GM21619 (cell line): ENCODE data around the gene FCGR3B.
"Not testable (repeated sequence)": the region's sequence is repeated elsewhere in the genome, so short reads cannot be mapped to it uniquely, and the experiment has no call there.

Experiments
- ATAC-seq: cut with Tn5 transposase; IDR thresholded peaks from one replicate; pipeline ENCODE4 v1.9.1; 2021; ENCODE audit not compliant: unreplicated experiment

The FCGR3B gene

GRCh38 chr1:161631076-161631475 lies at the start of gene FCGR3B:
Gene FCGR3B (minus strand): TSS chr1:161631176. CDS start chr1:161631094, 82 bp downstream.
- ATAC-seq: no peak

DNA sequence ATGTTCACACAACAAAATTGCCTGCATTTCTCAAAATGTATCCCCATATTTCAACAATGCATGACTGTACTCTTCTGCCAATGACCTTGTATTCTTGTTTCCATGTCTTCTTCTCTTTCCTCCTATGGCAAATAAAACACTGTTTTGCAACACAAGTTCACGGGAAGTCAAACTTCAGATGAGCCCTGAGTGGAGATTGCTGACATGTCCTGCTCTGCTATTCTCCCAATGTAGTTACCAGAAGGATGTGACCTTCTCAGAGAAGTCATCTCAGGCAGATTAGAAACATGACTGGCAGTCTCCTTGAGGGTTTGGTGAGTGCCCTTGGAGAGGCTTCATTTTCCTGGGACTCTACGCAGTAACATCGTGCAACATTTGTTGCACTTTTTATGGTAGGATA lies 47.5 kb upstream of the FCGR3B start:
- ATAC-seq: no peak

- no peak for ATAC-seq
These were observed 46.1 kb upstream of the FCGR3B start for GRCh38 chr1:161676958-161677689.

- ATAC-seq: no peak
These were observed 45.5 kb upstream of the FCGR3B start for GRCh38 chr1:161676441-161676840.

DNA sequence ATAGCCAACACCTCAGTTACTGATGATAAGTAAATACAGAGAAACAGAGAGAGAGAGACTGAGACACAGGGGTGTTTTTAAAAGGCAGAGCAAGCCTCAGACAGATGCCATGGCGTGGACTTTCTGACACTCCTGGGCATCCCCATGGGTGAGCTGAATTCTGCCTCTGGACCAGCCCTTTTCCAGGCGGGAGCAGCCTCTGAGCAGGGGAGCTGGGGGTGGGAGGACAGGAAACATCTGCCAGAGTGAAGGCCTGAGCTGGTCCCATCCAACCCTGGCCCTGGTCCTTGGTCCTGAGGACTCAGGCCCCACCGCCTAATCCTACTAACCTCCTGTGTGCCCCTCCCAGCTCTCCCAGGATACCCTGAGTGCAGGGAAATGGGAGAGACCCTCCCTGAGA lies 43.9 kb upstream of the FCGR3B start:
- ATAC-seq: not testable (repeated sequence)

DNA sequence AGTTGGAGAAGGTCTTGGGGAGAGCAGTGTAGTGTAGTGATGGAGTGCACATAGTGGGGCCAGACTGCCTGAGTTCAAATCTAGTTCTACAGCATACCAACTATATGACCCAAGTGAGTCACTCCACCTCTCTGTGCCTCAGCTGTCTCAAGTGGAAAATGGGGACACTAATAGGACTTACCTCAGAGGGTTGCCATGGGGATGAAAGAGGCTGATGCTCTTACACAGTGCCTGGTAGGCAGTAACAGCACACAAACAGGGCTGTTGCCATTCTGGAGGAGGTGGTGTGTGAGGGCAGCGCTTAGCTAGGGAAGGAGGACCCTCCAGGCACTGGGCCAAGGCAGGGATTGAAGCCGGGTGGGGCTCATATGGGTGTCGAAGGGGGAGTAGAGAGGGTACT lies 43.5 kb upstream of the FCGR3B start:
- not testable (repeated sequence) for ATAC-seq

DNA sequence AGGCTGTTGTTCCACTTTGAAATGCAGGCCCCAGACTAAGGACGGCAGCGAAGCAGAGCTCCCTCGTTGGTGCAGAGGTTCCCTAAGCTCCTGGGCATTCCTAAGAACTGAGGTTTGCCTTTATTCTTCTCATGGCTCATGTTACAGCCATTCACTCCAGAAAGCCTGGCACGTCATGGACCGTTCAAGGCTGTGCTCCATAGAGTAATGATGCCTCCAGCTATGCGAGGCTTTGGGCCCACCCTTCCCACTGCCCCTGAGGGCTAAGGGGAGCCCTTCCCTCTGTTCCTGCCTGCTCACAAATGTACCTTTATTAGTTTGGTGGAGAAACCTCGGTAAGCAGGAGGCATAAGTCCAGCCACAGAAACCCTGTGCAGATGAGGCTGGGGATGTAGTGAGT lies 42.5 kb upstream of the FCGR3B start:
- ATAC-seq: not testable (repeated sequence)

DNA sequence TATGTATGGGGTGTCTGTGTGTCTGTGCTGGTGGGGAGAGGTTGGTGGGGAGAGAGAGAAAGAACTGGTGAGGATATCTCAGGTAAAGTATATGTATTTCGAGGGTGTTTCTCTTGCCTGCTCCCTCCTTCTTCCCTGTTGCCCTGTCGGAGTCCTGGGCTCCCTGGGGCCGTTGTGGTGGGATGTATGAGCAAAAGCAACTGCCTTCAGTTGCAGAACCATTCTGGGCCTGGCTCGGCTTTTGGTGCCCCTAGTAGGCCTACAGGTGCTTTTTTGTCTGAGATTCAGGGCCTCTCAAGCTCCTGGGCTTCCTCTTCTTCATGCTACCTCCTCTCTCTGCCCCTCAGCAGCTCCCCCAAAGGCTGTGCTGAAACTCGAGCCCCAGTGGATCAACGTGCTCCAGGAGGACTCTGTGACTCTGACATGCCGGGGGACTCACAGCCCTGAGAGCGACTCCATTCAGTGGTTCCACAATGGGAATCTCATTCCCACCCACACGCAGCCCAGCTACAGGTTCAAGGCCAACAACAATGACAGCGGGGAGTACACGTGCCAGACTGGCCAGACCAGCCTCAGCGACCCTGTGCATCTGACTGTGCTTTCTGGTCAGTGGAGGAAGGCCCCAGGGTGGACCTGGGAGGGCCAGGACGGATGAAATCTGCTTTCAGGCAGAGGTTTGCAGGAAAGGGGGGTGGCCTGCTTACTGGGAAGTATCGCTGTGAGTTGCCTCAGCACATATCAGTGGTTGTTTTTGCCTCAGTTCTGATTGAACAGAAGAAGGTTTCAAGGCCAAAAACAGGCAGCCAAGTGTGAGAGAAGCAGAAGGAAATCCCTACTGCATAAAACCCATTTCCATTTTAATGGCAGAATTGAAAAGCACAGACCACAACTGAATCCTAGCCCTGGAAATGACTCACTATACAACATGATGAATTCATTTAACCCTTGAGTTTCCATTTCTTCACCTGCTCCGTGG lies 40.4 kb upstream of the FCGR3B start:
- not testable (repeated sequence) for ATAC-seq

GRCh38 chr1:161664689-161665088 lies 33.7 kb upstream of the FCGR3B start:
- ATAC-seq: not testable (repeated sequence)

GRCh38 chr1:161663569-161663968 lies 32.6 kb upstream of the FCGR3B start:
- ATAC-seq: peak; percentile 14

- ATAC-seq: peak; percentile 63
These were observed 31.8 kb upstream of the FCGR3B start, which contains the start of gene FCGR2B for GRCh38 chr1:161662684-161663339. Gene FCGR2B (plus strand): TSS chr1:161663143. CDS start chr1:161663242, 99 bp downstream.

DNA sequence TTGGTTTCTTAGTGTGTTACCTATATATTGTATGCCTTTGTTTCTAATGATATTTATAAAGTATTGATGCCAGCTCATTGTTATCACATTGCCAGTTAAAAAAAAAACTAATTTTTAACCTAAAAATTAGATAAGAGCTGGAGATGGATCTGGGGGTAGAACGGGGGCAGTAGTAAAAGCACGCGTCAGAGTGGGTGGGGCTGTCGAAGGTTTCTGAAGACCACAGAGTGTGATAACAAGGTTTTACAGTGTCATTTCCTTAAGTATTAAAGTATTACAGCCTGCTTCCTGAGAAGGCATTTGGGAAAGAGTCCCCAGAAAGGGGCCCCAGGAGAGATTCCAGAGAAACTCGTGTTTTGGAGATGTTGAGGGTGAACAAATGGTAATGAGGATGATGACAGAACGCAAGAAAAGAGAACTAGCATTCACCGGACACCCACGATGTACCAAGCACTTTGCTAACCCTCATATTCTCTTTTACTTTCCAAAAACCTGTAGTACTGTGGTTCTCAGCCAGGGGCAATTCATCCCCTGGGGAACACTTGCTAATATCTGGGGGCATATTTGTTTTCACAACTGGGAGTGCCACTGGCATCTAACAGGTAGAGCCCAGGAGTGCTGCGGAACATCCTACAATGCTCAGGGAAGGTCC lies 30.8 kb upstream of the FCGR3B start:
- peak; percentile 39 for ATAC-seq

GRCh38 chr1:161658524-161658923 lies 27.5 kb upstream of the FCGR3B start:
- ATAC-seq: not testable (repeated sequence)

DNA sequence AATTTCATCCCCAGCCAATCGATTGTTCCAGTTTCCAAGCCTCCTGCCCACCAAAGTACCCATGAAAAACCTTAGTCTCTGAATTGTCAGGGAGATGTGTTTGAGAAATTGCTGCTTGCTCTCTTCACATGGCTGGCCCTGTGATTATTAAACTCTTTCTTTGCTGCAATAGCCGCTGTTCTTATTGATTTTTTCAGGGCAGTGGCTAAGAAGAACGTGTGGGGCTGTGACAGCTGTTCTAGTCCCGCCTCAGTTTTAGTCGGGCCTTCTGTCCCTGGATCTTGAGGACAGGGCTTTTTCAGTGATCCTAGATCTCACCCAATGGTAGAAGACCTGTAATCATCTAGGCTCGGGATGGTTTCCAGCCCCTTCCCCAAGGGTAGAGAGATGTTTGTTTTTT lies 23.0 kb upstream of the FCGR3B start:
- not testable (repeated sequence) for ATAC-seq

- ATAC-seq: not testable (repeated sequence)
These were observed 22.6 kb upstream of the FCGR3B start for GRCh38 chr1:161653541-161653940.

DNA sequence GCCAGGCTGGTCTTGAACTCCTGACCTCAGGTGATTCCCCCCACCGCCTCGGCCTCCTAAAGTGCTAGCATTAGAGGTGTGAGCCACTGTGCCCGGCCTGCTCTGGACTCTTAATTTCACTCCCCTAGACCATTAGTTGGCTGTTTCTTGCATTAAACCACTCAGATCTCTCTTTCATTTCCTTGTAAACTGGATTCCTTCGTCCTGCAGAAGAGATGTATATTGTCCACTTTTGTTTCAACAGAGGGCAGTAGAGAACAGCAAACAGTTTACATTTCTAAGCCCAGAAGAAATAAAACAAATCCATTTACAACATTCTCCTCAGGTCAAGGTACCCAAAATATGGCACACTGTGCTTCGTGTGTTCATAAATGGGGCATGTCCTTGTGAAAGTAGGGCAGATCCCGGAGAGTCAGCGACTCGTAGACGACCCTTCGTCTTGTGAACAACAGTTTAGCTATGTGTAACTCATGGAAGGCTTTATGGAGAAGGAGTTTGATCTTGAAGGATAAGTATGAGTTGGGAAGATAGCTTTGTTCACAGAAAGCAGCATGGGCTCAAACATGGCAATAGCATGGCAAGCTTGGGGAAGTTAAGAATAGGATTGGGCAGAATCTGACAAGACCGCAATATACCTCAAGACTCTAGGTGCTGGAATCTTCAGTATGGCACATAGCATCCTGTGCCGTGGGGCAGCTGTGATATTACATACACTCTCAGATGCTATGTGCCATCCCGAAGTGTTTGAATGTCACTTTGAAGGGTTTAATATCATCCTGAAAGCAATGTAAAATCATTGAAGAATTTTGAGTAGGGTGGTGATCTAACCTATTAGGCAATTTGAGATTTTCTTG lies 16.8 kb upstream of the FCGR3B start:
- peak; percentile 49 for ATAC-seq

DNA sequence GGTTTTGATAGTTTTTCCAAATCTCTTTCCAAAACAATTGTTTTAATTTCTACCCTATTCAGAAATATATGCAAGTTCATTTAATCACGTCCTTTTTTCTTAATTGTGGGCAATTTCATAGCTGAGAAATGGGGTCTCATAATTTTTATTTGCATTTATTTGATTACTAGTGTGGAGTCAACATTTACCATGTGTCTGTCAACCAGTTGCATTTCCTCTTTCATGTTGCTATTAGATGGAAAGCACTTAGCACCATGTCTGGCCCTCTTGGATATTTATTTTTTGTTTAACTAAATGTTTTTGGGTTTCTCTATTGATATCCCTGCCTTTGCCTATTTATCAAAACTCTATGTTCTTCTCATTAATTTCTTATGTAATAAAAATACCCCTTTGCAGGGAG lies 13.9 kb upstream of the FCGR3B start:
- ATAC-seq: not testable (repeated sequence)

GRCh38 chr1:161643481-161644208 lies 12.7 kb upstream of the FCGR3B start:
- ATAC-seq: not testable (repeated sequence)

- not testable (repeated sequence) for ATAC-seq
These were observed 11.7 kb upstream of the FCGR3B start for GRCh38 chr1:161642697-161643096.
